DMS114 treated with DMSO at 0.1 percent for 48 hours (cell line): ENCODE data around the gene JMJD8.
A peak's percentile ranks its signal among the peaks of the same experiment; 100 is the strongest.

ENCODE experiments used
- DNase-seq: peaks from one replicate; lab custom pipeline; 2025; ENCODE audit not compliant: unreplicated experiment; lab: John Stamatoyannopoulos, UW

JMJD8 gene

DNA sequence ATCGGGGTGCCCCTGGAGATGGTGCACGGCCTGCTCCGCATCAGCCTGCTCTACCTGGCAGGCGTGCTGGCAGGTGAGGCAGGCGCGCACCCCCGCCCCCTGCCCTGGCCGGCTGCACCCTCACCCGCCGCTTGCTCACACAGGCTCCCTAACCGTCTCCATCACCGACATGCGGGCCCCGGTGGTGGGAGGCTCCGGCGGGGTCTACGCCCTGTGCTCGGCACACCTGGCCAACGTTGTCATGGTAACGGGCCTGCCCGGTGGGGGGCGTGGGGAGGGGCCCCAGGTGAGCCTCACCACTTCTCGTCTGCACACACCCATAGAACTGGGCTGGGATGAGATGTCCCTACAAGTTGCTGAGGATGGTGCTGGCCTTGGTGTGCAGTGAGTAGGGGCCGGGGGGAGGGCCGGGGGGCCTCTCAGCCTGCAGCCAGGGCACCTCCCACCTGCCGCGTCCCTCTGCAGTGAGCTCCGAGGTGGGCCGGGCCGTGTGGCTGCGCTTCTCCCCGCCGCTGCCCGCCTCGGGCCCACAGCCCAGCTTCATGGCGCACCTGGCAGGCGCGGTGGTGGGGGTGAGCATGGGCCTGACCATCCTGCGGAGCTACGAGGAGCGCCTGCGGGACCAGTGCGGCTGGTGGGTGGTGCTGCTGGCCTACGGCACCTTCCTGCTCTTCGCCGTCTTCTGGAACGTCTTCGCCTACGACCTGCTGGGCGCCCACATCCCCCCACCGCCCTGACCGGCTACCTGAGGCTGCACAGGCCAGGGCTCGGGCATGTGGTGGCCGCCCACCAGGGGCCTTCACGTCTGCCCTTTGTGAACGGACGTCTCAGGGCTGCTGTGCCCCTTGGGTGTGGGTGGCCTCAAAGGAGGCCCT, 6.6 kb downstream of the JMJD8 start:
- no peak for DNase-seq

DNA sequence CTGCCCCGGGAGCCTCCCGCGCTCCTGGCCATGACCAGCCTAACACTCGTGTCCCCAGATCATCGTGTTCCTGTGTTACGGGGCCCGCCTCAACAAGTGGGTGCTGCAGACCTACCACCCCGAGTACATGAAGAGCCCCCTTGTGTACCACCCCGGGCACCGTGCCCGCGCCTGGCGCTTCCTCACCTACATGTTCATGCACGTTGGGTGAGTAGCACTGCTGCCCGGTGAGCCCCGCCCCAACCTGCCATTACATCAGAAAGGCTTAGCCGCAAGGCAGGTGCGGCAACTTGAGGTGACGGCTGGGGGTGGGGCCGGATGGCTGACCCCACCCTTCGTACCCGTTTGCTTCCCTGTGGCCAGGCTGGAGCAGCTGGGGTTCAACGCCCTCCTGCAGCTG, 7.2 kb downstream of the JMJD8 start:
- no peak for DNase-seq

DNA sequence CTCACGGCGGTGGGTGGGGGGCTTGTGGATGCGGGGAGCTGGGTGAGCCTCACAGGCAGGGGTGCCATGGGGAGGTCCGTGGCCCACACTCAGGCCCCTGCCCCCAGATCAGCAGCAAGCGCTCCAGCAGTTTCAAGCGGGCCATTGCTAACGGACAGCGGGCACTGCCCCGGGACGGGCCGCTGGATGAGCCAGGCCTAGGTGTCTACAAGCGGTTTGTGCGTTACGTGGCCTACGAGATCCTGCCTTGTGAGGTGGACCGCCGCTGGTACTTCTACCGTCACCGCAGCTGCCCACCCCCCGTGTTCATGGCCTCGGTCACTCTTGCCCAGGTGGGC, 7.6 kb downstream of the JMJD8 start:
- no peak for DNase-seq

DNA sequence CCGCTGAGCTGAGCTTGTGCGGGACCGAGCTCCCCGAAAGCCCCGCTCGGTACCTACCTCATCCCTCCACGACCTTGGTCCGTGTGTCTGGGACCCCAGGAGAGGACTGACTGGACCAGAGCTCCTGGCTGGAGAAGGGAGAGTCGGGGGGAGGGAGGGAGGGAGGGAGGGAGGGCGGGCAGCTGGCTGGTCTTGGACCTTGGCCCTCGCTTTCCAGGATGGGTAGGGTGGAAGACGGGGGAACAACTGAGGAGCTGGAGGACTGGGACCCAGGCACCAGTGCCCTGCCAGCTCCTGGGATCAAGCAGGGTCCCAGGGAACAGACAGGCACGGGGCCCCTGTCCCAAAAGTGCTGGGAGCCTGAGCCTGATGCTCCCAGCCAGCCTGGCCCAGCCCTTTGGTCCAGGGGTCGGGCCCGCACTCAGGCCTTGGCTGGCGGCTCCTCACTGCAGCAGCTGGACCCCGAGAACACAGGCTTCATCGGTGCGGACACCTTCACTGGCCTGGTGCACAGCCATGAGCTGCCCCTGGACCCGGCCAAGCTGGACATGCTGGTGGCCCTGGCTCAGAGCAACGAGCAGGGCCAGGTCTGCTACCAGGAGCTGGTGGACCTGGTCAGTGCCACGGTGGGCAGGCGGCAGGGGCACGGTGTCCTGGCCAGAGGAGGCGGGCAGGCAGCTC, 8.1 kb downstream of the JMJD8 start:
- DNase-seq, result no peak

DNA sequence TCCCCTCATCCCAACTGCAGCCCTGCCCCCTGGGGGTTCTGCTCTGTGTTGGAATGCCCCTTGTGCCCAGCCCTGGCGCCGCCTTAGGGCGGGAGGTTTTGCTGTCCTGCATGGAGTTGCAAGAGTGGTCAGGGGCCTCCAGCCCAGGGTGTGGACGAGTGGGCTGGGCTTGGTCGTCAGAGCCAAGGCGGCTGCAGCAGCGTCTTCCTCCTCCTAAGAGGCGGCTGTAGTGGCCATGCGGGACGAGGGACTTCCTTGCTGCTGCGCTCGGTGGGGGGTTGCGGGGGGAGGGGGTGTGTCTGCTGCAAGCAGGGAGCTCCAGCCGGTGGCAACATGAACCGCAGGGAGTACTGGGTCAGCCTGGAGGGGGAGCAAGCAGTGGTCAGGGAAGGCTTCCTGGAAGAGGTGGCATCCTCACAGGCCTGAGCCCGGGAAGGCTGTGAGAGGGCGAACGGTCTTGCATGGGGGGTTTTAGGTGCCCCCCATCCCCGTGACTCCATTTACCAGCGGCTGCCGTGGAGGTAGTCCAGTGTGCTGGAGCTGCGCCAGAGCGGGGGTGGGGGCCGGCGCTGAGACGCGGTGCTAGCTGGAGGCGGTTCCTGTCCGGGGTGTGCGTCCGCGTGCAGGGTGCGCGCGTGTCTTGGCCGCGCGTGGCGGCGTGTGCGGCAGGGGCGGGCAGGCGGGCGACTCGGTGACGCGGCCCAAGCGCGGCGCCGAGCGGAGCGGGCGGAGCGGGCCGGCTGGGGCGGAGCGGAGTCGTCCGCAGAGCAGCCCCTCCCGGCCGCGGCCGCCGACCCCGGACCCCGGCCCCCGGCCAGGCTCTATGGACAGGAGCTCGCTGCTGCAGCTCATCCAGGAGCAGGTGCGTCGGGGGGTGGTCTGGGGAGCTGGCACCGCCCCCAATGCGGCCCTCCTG, 8.9 kb downstream of the JMJD8 start, which contains the start of gene RHBDL1:
Gene RHBDL1 (plus strand): TSS at position 704 of the 916 bp plus-strand sequence. CDS start 120 bp downstream, at position 824.
- DNase-seq, result no peak

DNA sequence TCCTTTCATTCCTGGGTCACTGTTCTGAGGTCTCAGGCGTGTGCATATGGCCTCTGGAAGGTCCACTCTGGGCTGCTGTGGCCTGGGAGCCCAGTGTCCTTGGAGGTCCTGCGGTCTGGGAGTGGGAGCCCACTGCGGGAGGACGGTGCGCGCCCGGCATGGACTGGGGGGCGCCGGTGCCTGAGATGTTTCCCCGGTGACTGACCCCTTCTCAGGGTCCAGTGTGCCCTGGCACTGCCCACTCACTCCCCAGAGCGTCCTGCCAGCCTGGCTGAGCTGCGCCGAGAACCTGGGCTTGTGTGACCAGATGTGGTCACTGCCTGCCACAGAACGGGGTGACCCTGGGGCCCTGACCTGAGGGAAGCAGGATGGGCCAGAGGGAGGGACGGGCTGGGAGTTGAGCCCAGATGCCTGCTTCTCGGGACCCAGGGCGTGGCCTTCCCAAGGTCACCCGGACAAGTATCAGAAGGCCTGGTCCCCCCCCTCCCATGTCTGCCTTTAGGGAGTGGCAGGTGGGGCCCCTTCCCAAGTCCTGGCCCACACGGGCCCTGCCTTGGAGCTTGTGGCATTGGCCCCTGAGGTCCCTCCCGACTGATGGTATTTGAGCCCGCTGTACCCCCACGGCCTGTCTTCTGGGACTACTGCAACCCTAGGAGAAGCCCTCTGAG, 9.8 kb downstream of the JMJD8 start:
- no peak for DNase-seq

DNA sequence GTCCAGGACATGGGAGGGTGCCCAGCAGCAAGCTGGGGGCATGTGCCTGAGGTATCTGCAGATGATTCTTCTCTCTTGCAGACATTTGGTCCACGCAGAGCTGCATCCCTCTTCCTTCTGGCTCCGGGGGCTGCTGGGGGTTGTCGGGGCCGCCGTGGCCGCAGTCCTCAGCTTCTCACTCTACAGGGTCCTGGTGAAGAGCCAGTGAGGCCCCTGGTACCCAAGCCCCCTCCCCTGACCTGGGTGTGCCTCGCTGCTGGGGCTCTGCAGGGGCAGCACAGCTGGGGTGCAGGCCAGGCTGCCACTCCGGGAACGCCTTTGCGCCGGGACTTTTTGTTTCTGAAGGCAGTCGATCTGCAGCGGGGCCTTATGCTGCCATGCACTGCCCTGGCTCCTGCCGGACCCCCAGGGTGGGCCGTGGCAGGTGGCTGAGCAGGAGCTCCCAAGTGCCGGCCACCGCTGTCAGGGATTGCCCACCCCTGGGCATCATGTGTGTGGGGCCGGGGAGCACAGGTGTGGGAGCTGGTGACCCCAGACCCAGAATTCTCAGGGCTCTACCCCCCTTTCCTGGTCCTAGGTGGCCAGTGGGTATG, 10.6 kb downstream of the JMJD8 start:
- no peak for DNase-seq

DNA sequence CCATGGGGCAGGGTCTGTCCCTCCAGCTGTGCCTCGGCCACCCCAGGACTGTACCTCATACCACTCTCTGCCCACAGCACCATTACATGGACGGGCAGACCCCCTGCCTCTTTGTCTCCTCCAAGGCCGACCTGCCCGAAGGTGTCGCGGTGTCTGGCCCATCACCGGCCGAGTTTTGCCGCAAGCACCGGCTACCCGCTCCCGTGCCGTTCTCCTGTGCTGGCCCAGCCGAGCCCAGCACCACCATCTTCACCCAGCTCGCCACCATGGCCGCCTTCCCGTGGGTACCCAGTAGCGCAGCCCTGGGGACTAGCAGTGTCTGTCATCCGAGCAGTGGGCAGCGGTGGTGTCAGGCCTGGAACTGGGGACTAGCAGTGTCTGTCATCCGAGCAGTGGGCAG, 11.3 kb downstream of the JMJD8 start:
- no peak for DNase-seq

DNA sequence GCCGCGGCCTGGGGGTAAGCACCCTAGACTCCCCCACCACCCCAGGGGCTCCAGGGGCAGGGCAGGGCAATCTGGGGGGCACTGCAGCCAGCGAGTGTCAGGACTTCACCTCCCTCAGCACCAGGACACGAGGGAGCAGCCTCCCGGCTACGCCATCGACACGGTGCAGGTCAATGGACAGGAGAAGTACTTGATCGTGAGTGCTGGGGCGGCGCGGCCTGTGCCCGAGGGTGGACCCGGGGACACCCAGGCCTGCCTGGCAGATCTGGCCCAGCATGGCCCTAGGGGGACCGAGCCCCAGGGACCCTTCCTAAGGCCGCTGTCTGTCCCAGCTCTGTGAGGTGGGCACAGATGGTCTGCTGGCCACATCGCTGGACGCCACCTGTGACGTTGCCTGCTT, 11.8 kb downstream of the JMJD8 start:
- DNase-seq, result no peak

DNA sequence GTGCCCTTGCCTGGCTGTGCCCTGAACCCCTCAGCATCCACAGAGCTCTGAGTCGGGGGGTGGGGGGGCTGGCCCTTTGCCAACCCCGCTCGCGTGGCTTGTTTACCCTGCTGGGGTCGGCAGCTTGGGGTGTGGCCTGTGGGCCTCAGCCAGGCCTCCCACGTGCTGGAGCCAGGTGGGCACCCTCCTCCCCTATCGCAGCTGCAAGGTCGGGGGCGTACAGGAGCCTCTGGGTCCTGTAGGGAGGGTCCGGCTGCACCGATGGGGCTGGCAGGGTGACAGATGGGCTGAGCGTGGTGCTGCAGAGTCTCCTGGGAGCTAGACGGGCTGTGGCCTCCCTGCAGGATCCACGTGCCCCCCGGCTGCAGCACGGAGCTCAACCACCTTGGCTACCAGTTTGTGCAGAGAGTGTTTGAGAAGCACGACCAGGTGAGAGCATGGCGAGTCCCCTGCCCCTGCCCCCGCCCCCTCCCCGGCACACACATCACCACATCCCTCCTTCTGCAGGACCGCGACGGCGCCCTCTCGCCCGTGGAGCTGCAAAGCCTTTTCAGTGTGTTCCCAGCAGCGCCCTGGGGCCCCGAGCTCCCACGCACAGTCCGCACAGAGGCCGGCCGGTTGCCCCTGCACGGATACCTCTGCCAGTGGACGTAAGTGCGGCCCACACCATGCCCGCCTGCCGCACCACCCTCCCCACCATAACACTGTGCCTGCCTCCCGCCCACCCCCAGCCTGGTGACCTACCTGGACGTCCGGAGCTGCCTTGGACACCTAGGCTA, 12.6 kb downstream of the JMJD8 start:
- no peak for DNase-seq

DNA sequence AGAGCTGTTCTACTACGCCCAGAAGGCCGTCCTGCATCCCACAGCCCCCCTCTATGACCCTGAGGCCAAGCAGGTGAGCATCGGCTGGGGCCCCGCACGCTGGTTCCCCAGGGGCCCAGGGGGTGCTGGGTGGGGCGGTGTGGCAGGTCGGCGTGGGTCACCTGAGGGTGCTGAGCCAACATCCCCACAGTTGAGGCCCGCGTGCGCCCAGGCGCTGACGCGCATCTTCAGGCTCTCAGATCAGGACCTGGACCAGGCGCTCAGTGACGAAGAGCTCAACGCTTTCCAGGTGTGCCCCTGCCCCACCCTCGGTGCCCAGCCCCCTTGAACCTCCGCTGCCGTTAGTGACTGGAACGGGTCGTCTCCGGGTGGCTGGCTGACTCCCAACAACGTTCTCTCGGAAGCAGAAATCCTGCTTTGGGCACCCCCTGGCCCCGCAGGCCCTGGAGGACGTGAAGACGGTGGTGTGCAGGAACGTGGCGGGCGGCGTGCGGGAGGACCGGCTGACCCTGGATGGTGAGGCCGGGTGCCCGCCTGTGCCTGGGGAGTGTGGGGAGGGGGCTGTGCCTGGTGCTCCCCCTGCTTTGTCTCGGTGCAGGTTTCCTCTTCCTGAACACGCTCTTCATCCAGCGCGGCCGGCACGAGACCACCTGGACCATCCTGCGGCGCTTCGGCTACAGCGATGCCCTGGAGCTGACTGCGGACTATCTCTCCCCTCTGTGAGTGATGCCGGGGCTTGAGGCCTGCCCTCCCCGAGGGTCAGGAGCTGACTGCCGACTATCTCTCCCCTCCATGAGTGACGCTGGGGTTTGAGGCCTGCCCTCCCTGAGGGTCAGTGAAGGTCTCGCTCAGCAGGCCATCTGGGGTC, 13.4 kb downstream of the JMJD8 start:
- DNase-seq, result no peak

DNA sequence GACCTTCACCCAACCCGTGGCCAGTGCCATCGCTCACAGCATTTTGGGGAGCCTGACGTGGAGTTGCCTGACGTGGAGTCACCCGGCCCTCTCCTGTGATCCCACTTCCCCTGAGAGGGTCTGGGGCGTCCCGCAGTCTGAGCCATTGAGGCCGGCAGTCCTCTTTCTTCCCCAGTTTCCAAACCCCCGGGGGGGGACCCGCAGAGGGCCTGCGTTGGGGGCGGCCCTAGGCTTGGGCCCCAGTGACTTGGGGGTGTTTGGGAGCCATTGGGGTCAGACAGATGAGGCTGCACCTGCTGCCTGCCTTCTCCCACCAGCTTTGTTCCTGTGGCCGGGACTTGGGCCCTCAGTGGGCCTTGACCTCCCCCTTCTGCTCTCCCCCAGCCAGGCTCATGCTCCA, 14.5 kb downstream of the JMJD8 start:
- DNase-seq, result no peak

DNA sequence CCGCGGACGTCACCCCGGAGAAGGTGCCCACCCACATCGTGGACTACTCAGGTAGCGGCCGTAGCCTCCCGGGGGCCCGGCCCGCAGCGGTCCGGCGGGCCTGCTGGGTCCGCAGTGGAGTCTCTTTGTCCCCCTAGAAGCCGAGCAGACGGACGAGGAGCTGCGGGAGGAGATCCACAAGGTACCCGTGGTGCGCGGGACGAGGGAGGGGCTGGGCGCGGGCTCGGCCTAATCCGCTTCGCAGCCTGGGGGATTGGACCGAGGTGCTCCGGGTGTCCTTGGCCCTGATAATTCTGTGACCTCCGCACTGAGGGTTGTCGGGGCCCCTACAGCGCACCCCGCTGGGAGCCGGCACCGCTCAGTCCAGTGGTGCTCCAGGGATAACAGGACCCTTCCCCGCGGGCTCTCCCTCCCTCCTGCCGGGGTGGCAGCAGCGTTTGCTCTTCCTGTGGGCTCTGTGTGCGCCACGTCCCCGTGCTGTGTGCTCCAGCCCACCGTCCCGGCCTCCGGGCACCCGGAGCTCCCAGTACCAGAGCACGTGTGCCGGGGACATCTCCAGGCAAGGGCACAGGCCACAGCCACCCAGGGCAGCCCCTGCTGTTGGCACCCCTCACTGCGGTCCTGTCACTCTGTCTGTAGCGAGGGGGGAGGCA, 15.5 kb downstream of the JMJD8 start:
- no peak for DNase-seq

DNA sequence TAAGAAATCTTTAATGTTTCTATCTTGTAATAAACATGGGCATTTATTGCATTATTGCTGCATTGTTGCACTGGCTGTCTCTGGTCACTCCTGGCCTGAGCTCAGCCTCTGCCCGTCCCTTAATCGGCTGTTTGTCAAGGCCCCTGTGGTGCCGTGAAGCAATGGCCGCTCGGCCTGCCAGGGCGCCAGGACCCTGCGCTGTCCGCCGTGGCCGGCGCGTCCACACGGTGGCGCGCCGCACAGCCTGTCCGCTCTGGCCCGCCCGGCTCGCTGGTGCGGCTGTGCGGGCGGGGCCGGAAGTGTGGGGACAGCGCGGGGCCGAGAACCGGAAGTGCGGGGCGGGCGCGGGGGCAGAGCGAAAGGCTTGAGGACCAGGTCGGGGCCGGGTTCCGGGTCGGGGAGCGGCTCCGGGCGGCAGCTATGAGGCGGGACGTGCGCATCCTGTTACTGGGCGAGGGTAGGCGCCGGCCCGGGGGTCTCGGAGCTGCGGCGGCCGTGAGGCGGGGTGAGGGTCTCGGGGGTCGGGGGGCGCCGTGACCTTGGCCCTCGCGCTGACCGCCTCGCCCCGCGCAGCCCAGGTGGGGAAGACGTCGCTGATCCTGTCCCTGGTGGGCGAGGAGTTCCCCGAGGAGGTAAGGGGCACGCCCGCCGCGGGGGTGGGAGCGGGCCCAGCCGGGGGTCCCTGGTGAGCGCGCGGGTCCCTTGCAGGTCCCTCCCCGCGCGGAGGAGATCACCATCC, 16.2 kb downstream of the JMJD8 start, which contains the start of gene RHOT2:
Gene RHOT2 (plus strand): TSS at position 353 of the 739 bp plus-strand sequence. CDS start 68 bp downstream, at position 421.
- DNase-seq, result peak; percentile 75

DNA sequence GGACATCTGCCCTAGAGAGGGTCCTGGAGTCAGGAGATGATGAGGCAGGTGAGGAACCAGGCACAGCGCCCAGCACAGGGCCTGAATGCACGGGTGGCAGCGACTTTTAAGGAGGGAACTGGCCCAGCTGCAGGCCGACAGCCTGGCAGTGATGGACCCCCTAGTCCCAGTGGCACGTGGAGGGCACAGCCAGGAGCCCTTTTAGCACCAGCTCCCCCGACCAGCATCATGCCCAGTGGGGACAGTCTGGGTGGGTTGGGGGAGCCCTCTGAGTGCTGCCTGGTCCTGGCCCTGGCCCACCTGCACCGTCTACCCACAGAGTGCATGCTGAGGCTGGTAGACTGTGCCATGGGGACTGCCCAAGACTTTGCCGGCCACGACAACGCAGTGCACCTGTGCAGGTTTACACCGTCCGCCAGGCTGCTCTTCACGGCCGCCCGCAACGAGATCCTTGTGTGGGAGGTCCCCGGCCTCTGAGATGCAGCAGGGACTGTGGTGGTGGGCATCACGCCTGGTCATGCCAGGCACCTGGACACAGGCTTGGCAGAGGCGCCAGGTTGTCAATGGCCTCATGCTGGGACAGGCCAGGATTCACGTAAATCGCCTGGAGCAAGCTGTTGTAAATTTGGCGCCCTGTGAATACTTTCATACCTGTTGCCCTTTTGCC, 16.9 kb downstream of the JMJD8 start:
- no peak for DNase-seq

DNA sequence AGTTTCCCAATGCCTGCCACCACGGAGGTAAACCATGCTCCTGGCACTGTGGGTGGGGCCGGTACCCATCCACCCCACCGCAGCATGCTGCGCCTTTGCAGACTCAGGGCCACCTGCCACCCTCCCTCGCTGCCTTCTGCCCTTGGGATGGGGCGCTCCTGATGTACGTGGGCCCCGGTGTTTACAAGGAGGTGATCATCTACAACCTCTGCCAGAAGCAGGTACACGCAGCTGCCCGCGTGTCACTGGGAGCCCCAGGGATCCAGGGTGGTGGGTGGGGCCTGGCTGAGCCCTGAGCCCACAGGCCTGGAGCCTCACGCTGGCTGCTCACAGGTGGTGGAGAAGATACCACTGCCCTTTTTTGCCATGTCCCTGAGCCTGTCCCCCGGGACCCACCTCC, 17.6 kb downstream of the JMJD8 start:
- DNase-seq, result no peak

DNA sequence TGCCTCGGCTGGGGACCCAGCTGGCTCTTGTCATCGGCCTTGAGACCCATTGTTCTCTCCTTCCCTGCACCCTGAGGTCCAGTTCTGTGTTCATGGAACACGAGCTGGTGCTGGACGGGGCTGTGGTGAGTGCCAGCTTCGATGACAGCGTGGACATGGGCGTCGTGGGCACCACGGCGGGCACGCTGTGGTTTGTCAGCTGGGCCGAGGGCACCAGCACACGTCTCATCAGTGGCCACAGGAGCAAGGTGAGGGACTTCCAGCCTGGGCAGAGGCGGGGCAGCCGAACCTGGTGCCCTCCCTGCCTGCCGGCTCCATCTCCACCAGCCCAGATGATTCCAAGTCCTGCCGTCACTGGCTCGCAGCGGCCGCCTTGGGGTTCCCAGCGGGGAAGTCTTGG, 21.5 kb downstream of the JMJD8 start:
- DNase-seq, result no peak
